Thymus (tissue), 11 donors: ENCODE data around the gene ANKRD35. TPM values are rescaled to one million over a fixed set of nuclear protein-coding genes. Genes with fewer than 3 reads are reported as not detected.
A peak's percentile ranks its signal among the peaks of the same experiment; 100 is the strongest.
"Not testable (repeated sequence)": the region's sequence is repeated elsewhere in the genome, so short reads cannot be mapped to it uniquely, and the experiment has no call there.

Source experiments
- DNase-seq, 9 donors: peaks; one replicate each; pipeline ENCODE4 v3.0.0-alpha.2; 2013; ENCODE audit warnings: low spot score in 9 of 9, low read depth in 6 of 9, missing footprints in 1 of 9
- H3K27ac ChIP-seq, 2 donors: one replicate each; pipeline ENCODE4 v1.5.1; 2013; ENCODE audit warnings: control low read depth in 1 of 2, low read depth in 1 of 2, low read length in 1 of 2, mild to moderate bottlenecking in 1 of 2, moderate library complexity in 1 of 2
- H3K27me3 ChIP-seq, 2 donors: one replicate each; pipeline ENCODE4 v1.5.1; 2013; ENCODE audit warnings: low read length in 1 of 2; ENCODE audit not compliant: control insufficient read depth in 2 of 2, insufficient read depth in 1 of 2
- H3K36me3 ChIP-seq, 2 donors: one replicate each; pipeline ENCODE4 v1.5.1; 2013; ENCODE audit warnings: low read length in 1 of 2, mild to moderate bottlenecking in 1 of 2, moderate library complexity in 1 of 2; ENCODE audit not compliant: control insufficient read depth in 2 of 2, insufficient read depth in 2 of 2
- H3K4me1 ChIP-seq, 2 donors: one replicate each; pipeline ENCODE4 v1.5.1; 2013; ENCODE audit warnings: low read length in 2 of 2; ENCODE audit not compliant: control insufficient read depth in 2 of 2, insufficient read depth in 2 of 2
- H3K4me3 ChIP-seq, 2 donors: one replicate each; pipeline ENCODE4 v1.5.1; 2013; ENCODE audit warnings: low read length in 2 of 2, control low read depth in 1 of 2, mild to moderate bottlenecking in 1 of 2
- H3K9me3 ChIP-seq, 2 donors: one replicate each; pipeline ENCODE4 v1.5.1; 2013; ENCODE audit warnings: low read length in 1 of 2, mild to moderate bottlenecking in 1 of 2; ENCODE audit not compliant: control insufficient read depth in 2 of 2, insufficient read depth in 1 of 2
- WGBS: extraction: QIAGEN DNeasy Blood & Tissue Kit; methylation state at CpG from one replicate; pipeline ENCODE4 v1.1.7; 2013; 5-methylcytosine and 5-hydroxymethylcytosine counted together
- polyA plus RNA-seq: library from polyadenylated mRNA; stranded (reverse); fragments of 200-250 nt; gene quantifications from one replicate; pipeline ENCODE4 v1.2.3, GENCODE V29; 2013
- total RNA-seq: library from RNA; stranded (reverse); fragments of 120-200 nt; gene quantifications from one replicate; pipeline ENCODE4 v1.2.4, GENCODE V29; 2013
- donor health status: healthy.

ANKRD35 gene
- total and polyA plus RNA-seq, 2 donors, result 0.28 to 2.7 TPM

GRCh38 chr1:145847827-145848226, 37.8 kb downstream of the ANKRD35 start:
- no peak overlapping the region for H3K4me3 ChIP-seq
- no peaks in the 10 kb centered on the region for H3K27me3 ChIP-seq
- DNase-seq, result no peak
- no peak overlapping the region for H3K27ac ChIP-seq
- peaks cover 5 to 24% of the 10 kb centered on the region in 2 donors for H3K4me1 ChIP-seq
- H3K9me3 ChIP-seq, result no peaks in the 10 kb centered on the region
- H3K36me3 ChIP-seq, result peaks cover 31 to 36% of the 10 kb centered on the region in 2 donors
- WGBS, result 94% methylated on average over 3 of the region's 3 CpGs

DNA sequence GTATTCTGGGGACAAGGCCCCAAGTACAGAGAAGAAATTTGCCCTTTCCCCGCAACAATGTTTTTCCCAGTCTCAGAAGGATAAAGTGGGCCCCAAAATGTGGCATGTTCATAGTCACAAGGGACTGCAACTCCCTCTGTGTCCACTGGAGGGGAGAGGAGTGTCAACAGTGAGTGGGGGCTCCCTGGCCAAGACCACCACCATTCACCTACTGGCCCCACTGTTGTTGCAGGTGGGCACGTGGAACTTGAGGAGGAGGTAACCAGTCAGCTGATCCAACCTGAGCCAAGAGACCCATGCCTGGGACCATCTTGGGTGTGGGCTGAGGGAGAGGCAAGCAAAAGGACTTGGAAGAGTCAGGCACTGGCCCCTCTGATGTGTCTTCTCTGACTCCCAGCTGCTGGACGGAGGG, 39.5 kb downstream of the ANKRD35 start:
- Histone ChIP-seq H3K36me3 (peaks cover 38 to 45% of the 10 kb centered on the region in 2 donors), H3K27me3 (no peaks in the 10 kb centered on the region), H3K4me3 (peak overlapping the region; percentile 60 to 78), H3K27ac (no peak overlapping the region), H3K4me1 (peaks cover 5 to 24% of the 10 kb centered on the region in 2 donors), H3K9me3 (no peaks in the 10 kb centered on the region)
- DNase-seq, result peak in 5 of 9 donors; percentile 18 to 64 (median 21)
- WGBS, result 56% methylated on average over 3 of the region's 3 CpGs

DNA sequence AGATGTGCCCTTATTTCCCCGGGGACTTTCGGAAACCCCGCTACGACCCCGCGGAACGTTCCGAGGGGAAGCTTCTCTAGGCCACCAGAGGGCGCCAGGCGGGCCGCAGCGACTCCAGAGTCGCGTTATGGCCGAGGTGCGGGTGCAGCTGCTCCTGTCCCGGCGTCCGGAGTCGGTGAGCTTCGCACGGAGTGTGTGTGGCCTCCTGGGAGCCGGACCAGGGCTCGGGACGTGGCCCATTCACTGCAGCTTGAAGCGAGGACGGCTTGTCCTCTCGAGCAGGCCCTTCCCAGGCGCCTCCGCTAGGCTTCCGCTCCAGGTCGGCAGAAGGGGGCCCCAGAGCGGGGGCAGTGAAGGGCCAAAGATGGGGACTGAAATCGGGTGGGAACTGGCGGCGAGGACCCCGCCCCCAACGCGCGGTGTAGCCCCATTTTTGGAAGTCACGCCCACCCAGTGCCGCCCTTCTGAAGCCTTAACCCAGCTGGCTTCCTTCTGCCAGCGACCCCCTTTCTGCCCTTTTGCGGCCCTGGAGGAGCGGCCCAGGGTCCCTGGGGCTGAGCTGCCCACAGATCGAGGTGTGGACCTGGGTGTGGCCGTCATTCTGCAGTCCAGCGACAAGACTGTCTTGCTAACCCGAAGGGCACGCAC, 40.0 kb downstream of the ANKRD35 start, which contains the start of gene NUDT17:
Gene NUDT17, plus strand, starts transcription at position 117 of the 648 bp plus-strand sequence. Its CDS starts 11 bp downstream, at position 128.
- H3K36me3 ChIP-seq, result peaks cover 41 to 46% of the 10 kb centered on the region in 2 donors
- peak within 1 kb of the TSS; percentile 60 to 78 for H3K4me3 ChIP-seq
- peaks cover 5 to 24% of the 10 kb centered on the region in 2 donors for H3K4me1 ChIP-seq
- peak within 1 kb of the TSS; percentile 18 to 78 for H3K27ac ChIP-seq
- DNase-seq, result peak in 8 of 9 donors; percentile 53 to 87 (median 74)
- H3K9me3 ChIP-seq, result no peaks in the 10 kb centered on the region
- under 1% methylated on average over 50 of the region's 50 CpGs for WGBS
- H3K27me3 ChIP-seq, result no peaks in the 10 kb centered on the region

GRCh38 chr1:145845144-145845513, 40.5 kb downstream of the ANKRD35 start:
- Histone ChIP-seq H3K4me3 (peak overlapping the region; percentile 60 to 78), H3K4me1 (peaks cover 5 to 20% of the 10 kb centered on the region in 2 donors), H3K36me3 (peaks cover 37 to 44% of the 10 kb centered on the region in 2 donors), H3K9me3 (no peaks in the 10 kb centered on the region), H3K27me3 (no peaks in the 10 kb centered on the region), H3K27ac (peak overlapping the region in 1 of 2 donors; percentile 18)
- no peak for DNase-seq
- WGBS, result 2% methylated on average over 4 of the region's 4 CpGs

DNA sequence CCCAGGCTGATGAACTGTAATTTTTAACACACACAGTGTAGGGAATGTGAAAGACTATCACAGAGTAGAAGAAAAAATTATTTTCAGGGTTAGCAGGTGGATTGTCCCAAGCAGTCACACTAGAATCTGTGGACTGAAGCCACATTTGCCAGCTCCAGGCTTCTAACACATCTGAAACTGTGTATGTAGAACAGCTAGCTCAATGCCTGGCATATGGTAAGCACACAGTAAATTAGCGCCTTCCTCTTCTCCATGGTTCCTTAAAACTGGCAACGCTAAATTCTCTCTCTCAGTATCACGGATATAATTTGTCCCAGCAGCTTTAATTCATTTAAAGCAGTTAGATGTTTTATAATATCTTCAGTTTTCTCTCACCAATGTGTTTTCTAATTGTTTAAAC, 42.6 kb downstream of the ANKRD35 start:
- H3K4me1 ChIP-seq, result peaks cover 5 to 20% of the 10 kb centered on the region in 2 donors
- no peaks in the 10 kb centered on the region for H3K9me3 ChIP-seq
- peaks cover 32 to 47% of the 10 kb centered on the region in 2 donors for H3K36me3 ChIP-seq
- H3K4me3 ChIP-seq, result no peak overlapping the region
- no peak for DNase-seq
- no peak overlapping the region for H3K27ac ChIP-seq
- no peaks in the 10 kb centered on the region for H3K27me3 ChIP-seq
- WGBS, result 98% methylated on average over 3 of the region's 3 CpGs

- H3K27me3 ChIP-seq, result no peaks in the 10 kb centered on the region
- peaks cover 57 to 84% of the 10 kb centered on the region in 2 donors for H3K36me3 ChIP-seq
- H3K27ac ChIP-seq, result no peak overlapping the region
- no peaks in the 10 kb centered on the region for H3K9me3 ChIP-seq
- no peak for DNase-seq
- no peaks in the 10 kb centered on the region for H3K4me1 ChIP-seq
- 98% methylated on average over 1 of the region's 1 CpG for WGBS
- no peak overlapping the region for H3K4me3 ChIP-seq
Observed at GRCh38 chr1:145837656-145838055, 48.0 kb downstream of the ANKRD35 start.

GRCh38 chr1:145830810-145831209, 54.9 kb downstream of the ANKRD35 start:
- DNase-seq, H3K9me3 ChIP-seq, H3K4me3 ChIP-seq, H3K27me3 ChIP-seq, H3K4me1 ChIP-seq, H3K27ac ChIP-seq: not testable (repeated sequence)
- WGBS, result 98% methylated on average over 2 of the region's 2 CpGs
- peaks cover 56 to 78% of the 10 kb centered on the region in 2 donors for H3K36me3 ChIP-seq

GRCh38 chr1:145828367-145829026, 57.2 kb downstream of the ANKRD35 start:
- Histone ChIP-seq H3K27me3 (no peaks in the 10 kb centered on the region), H3K4me1 (peaks cover 0 to 2% of the 10 kb centered on the region in 2 donors), H3K27ac (peak overlapping the region in 1 of 2 donors; percentile 68), H3K9me3 (no peaks in the 10 kb centered on the region), H3K4me3 (no peak overlapping the region), H3K36me3 (peaks cover 42 to 60% of the 10 kb centered on the region in 2 donors)
- peak in 1 of 9 donors; percentile 34 for DNase-seq

DNA sequence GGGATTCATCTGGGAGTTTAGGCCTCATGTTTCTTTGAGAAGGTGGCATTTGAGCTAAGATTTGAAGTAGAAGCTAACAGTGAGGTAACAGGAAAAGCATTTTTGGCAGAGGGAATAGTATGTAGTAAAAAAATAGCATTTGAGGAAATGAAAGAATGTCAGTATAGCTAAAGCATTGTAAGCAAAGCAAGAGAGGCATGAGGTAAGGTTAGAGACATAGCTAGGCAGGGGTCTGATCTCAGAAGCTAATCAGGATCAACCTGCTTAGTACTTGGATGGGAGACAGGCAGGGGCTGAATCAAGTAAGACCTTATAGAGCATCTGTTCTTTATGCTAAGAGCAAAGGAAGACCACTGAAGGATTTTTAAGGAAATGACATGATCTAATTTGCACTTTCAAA, 57.7 kb downstream of the ANKRD35 start:
- Histone ChIP-seq H3K27me3 (no peaks in the 10 kb centered on the region), H3K4me3 (no peak overlapping the region), H3K9me3 (no peaks in the 10 kb centered on the region), H3K36me3 (peaks cover 38 to 55% of the 10 kb centered on the region in 2 donors), H3K27ac (peak overlapping the region in 1 of 2 donors; percentile 68), H3K4me1 (peaks cover 0 to 2% of the 10 kb centered on the region in 2 donors)
- no peak for DNase-seq
